GM23338 (cell line): Measurements from ENCODE around the gene SPATA31E1. TPM values are rescaled to one million over a fixed set of nuclear protein-coding genes. Genes with fewer than 3 reads are reported as not detected.
A peak's percentile ranks its signal among the peaks of the same experiment; 100 is the strongest.

Source experiments
- ATAC-seq: fragments of 200-7000 bp; cut with Tn5 transposase; 3 replicates; pipeline ENCODE4 v1.9.1; 2020
- DNase-seq: peaks from one replicate; pipeline ENCODE4 v3.0.0-alpha.2; 2015; ENCODE audit warnings: low spot score
- H2AFZ ChIP-seq: fragments of 200-600 bp; sonication (generic); 2 replicates; pipeline ENCODE4 v1.8.0; 2016; ENCODE audit warnings: antibody characterized with exemption, mild to moderate bottlenecking, moderate library complexity
- H3F3A ChIP-seq: fragments of 200-600 bp; sonication (generic); replicated peaks from 2 replicates; pipeline ENCODE4 v1.8.0; 2017; ENCODE audit warnings: antibody characterized with exemption, mixed run types, low read depth
- H3K27ac ChIP-seq: fragments of 200-600 bp; sonication (generic); 2 replicates; pipeline ENCODE4 v1.6.1; 2016; ENCODE audit warnings: low read depth
- H3K27me3 ChIP-seq: fragments of 200-600 bp; sonication (generic); 2 replicates; pipeline ENCODE4 v1.8.0; 2016; ENCODE audit warnings: mild to moderate bottlenecking, mixed run types, moderate library complexity; ENCODE audit not compliant: insufficient read depth
- H3K36me3 ChIP-seq: fragments of 200-600 bp; sonication (generic); 2 replicates; pipeline ENCODE4 v1.8.0; 2016; ENCODE audit warnings: mild to moderate bottlenecking; ENCODE audit not compliant: insufficient read depth
- H3K4me1 ChIP-seq: fragments of 200-600 bp; sonication (generic); 2 replicates; pipeline ENCODE4 v1.8.0; 2016; ENCODE audit warnings: mild to moderate bottlenecking, moderate library complexity; ENCODE audit not compliant: insufficient read depth
- H3K4me2 ChIP-seq: fragments of 200-600 bp; sonication (generic); 2 replicates; pipeline ENCODE4 v1.7.1; 2017; ENCODE audit warnings: mixed run types
- H3K4me3 ChIP-seq: fragments of 200-600 bp; sonication (generic); 2 replicates; pipeline ENCODE4 v1.6.1; 2016; ENCODE audit warnings: mixed run types
- H3K79me2 ChIP-seq: fragments of 200-600 bp; sonication (generic); replicated peaks from 2 replicates; pipeline ENCODE4 v1.8.0; 2017; ENCODE audit warnings: mild to moderate bottlenecking; ENCODE audit not compliant: insufficient read depth
- H3K9me2 ChIP-seq: fragments of 200-600 bp; sonication (generic); 2 replicates; pipeline ENCODE4 v1.8.0; 2017; ENCODE audit not compliant: insufficient read depth
- H4K20me1 ChIP-seq: fragments of 200-600 bp; sonication (generic); replicated peaks from 2 replicates; pipeline ENCODE4 v1.8.0; 2017; ENCODE audit warnings: mild to moderate bottlenecking; ENCODE audit not compliant: insufficient read depth
- H3K27ac Mint-ChIP-seq: 2 replicates; pipeline ENCODE4 v1.8.0; 2020; ENCODE audit warnings: inconsistent platforms, mild to moderate bottlenecking, moderate library complexity, mixed read lengths
- H3K27me3 Mint-ChIP-seq: 3 replicates; pipeline ENCODE4 v1.8.0; 2022; ENCODE audit warnings: low read depth, mild to moderate bottlenecking, moderate library complexity, mixed read lengths, inconsistent platforms; ENCODE audit not compliant: insufficient read depth, poor library complexity
- H3K36me3 Mint-ChIP-seq: 3 replicates; pipeline ENCODE4 v1.8.0; 2021; ENCODE audit warnings: low read depth, mild to moderate bottlenecking, inconsistent platforms, moderate library complexity, mixed read lengths
- H3K4me1 Mint-ChIP-seq: 3 replicates; pipeline ENCODE4 v1.8.0; 2020; ENCODE audit warnings: mild to moderate bottlenecking, inconsistent platforms, mixed read lengths
- H3K4me3 Mint-ChIP-seq: 3 replicates; pipeline ENCODE4 v1.8.0; 2021; ENCODE audit warnings: moderate library complexity, mild to moderate bottlenecking, inconsistent platforms, mixed read lengths
- H3K9me3 Mint-ChIP-seq: 3 replicates; pipeline ENCODE4 v1.8.0; 2020; ENCODE audit warnings: moderate library complexity, mild to moderate bottlenecking, inconsistent platforms, mixed read lengths
- POLR2AphosphoS5 ChIP-seq: IDR thresholded peaks from 2 replicates; pipeline ENCODE4 v1.6.1; 2016; ENCODE audit warnings: antibody characterized with exemption, low read depth
- ZNF114 ChIP-seq: fragments of 250-450 bp; sonication (Bioruptor Pico); IDR thresholded peaks from 2 replicates; pipeline ENCODE4 v1.5.0; 2020; ENCODE audit warnings: mild to moderate bottlenecking, moderate library complexity
- polyA plus RNA-seq: library from polyadenylated mRNA; unstranded; fragments of >200 nt; fragmentation: Nextera tagmentation; extraction: Ambion mirVana; gene quantifications from 2 replicates; pipeline ENCODE4 v1.2.1, GENCODE V29; 2016
- total RNA-seq: library from RNA; depleted of rRNA; stranded (reverse); fragments of >200 nt; shearing (Covaris generic); gene quantifications from 2 replicates; pipeline ENCODE4 v1.2.3, GENCODE V29; 2014
- TF ChIP-seq, protein P1 (sequence below), 2 experiments: fragments of 200-600 bp in 1 of 2; sonication (generic) in 1 of 2; conservative IDR thresholded peaks; 2 replicates each; pipeline versions ENCODE4 v1.5.1 to v1.6.1; 2016 to 2017; ENCODE audit warnings: antibody characterized with exemption in 2 of 2, low read depth in 2 of 2, mild to moderate bottlenecking in 2 of 2, moderate library complexity in 1 of 2

SPATA31E1 gene
- total and polyA plus RNA-seq, 2 experiments from 2014 or later = 0.05 TPM; not detected in 1

DNA sequence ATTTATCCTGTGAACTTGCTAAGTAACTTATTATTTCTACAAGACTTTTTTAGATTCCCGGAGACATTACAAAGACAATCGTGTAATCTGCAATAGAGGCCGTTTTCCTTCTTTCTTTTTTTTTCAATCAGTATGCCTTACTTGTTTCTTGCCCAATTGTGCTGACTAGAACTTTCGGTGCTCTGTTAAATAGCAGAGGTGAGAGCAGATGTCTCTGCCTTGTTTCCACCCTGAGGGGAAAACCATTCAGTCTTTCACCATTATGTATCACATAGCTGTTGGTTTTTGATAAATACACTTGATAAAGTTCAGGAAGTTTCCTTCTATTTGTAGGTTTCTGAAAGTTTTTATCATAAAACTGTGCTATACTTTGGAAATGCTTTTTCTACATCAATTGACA, 10.3 kb downstream of the SPATA31E1 start:
- H3K79me2 ChIP-seq = no peaks in the 10 kb centered on the region
- no peak overlapping the region for H2AFZ ChIP-seq
- Mint-ChIP-seq H3K4me1 (no peaks in the 10 kb centered on the region), H3K27me3 (peaks cover 3% of the 10 kb centered on the region), H3K4me3 (no peak overlapping the region), H3K9me3 (peaks cover 3% of the 10 kb centered on the region; the same call in 2 of the 3 replicates), H3K36me3 (no peaks in the 10 kb centered on the region), H3K27ac (no peak overlapping the region)
- TF ChIP-seq, protein P1, sequence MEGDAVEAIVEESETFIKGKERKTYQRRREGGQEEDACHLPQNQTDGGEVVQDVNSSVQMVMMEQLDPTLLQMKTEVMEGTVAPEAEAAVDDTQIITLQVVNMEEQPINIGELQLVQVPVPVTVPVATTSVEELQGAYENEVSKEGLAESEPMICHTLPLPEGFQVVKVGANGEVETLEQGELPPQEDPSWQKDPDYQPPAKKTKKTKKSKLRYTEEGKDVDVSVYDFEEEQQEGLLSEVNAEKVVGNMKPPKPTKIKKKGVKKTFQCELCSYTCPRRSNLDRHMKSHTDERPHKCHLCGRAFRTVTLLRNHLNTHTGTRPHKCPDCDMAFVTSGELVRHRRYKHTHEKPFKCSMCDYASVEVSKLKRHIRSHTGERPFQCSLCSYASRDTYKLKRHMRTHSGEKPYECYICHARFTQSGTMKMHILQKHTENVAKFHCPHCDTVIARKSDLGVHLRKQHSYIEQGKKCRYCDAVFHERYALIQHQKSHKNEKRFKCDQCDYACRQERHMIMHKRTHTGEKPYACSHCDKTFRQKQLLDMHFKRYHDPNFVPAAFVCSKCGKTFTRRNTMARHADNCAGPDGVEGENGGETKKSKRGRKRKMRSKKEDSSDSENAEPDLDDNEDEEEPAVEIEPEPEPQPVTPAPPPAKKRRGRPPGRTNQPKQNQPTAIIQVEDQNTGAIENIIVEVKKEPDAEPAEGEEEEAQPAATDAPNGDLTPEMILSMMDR (conservative IDR thresholded peaks at IDR 0.05; ENCODE audit: low read depth in 2 of 2) = no peak
- no peak for TF ChIP-seq ZNF114 (CRISPR knock-in tag)
- H3F3A ChIP-seq = no peaks in the 10 kb centered on the region
- no peaks in the 10 kb centered on the region for H3K27me3 ChIP-seq
- ATAC-seq (no peak), DNase-seq (no peak)
- no peaks in the 10 kb centered on the region for H4K20me1 ChIP-seq
- no peaks in the 10 kb centered on the region for H3K4me1 ChIP-seq
- no peaks in the 10 kb centered on the region for H3K36me3 ChIP-seq
- 0 out of 2 replicates have a peak, but pooled peaks cover 2% of the 10 kb centered on the region for H3K9me2 ChIP-seq
- H3K4me2 ChIP-seq = no peak overlapping the region
- no peak overlapping the region for H3K27ac ChIP-seq
- H3K4me3 ChIP-seq = no peak overlapping the region

DNA sequence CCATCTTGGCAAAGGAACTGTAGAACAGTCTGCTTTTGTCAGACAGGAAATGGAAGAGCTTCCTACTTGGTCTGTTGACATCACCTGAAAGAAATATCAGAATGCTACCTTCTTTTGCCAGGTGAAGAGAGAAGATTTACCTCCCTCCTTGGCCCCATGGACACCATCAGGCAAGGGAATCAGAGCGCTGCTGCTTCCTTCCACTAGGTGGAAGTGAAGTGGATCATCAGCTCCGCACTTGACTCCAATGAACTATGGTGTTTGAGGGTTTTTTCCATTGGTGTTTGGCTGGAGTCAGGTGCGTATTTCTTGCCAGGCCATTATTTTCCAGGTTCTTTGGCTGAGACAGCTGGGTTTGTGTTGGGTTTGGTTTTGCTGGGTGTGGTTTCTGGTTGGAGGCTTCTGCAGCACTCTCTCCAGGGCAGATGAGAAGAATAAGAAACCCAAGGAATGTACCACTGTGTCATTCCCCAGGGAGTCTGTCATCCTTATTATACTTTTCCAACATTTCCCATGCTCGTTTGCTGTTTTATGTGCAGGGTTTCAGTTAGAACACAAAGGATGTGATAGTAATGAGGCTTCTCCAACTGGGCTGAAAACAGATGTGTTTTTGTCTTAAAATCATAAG, 12.4 kb downstream of the SPATA31E1 start:
- DNase-seq = peak; percentile 58
- H3F3A ChIP-seq = no peaks in the 10 kb centered on the region
- Mint-ChIP-seq H3K27ac (no peak overlapping the region), H3K4me1 (no peaks in the 10 kb centered on the region), H3K9me3 (peaks cover 5% of the 10 kb centered on the region; the same call in 2 of the 3 replicates), H3K36me3 (no peaks in the 10 kb centered on the region), H3K4me3 (no peak overlapping the region), H3K27me3 (peaks cover 3% of the 10 kb centered on the region)
- H4K20me1 ChIP-seq = no peaks in the 10 kb centered on the region
- H3K4me3 ChIP-seq = no peak overlapping the region
- H2AFZ ChIP-seq = 0 out of 2 replicates have a peak overlapping the region, but pooled peaks have one; percentile 61
- H3K4me2 ChIP-seq = no peak overlapping the region
- peak; percentile 65 for ATAC-seq
- H3K36me3 ChIP-seq = no peaks in the 10 kb centered on the region
- H3K79me2 ChIP-seq = no peaks in the 10 kb centered on the region
- H3K4me1 ChIP-seq = no peaks in the 10 kb centered on the region
- no peak overlapping the region for H3K27ac ChIP-seq
- H3K27me3 ChIP-seq = no peaks in the 10 kb centered on the region
- TF ChIP-seq, protein P1 (conservative IDR thresholded peaks at IDR 0.05; ENCODE audit: low read depth in 2 of 2) = peak; percentile 48 to 50
- TF ChIP-seq POLR2AphosphoS5 = no peak
- H3K9me2 ChIP-seq = 0 out of 2 replicates have a peak, but pooled peaks cover 2% of the 10 kb centered on the region

- Histone ChIP-seq H3K27me3 (no peaks in the 10 kb centered on the region), H2AFZ (no peak overlapping the region), H3K9me2 (0 out of 2 replicates have a peak, but pooled peaks cover 2% of the 10 kb centered on the region), H3K4me1 (no peaks in the 10 kb centered on the region), H3K4me2 (no peak overlapping the region), H4K20me1 (no peaks in the 10 kb centered on the region), H3K79me2 (no peaks in the 10 kb centered on the region), H3K36me3 (no peaks in the 10 kb centered on the region), H3F3A (no peaks in the 10 kb centered on the region), H3K27ac (no peak overlapping the region), H3K4me3 (no peak overlapping the region)
- Mint-ChIP-seq H3K27ac (no peak overlapping the region), H3K9me3 (peaks cover 21% of the 10 kb centered on the region), H3K36me3 (peaks cover 4% of the 10 kb centered on the region; the same call in 2 of the 3 replicates), H3K27me3 (no peaks in the 10 kb centered on the region), H3K4me3 (no peak overlapping the region), H3K4me1 (no peaks in the 10 kb centered on the region)
- ATAC-seq = no peak
- no peak for TF ChIP-seq POLR2AphosphoS5
- DNase-seq = no peak
These were observed 14.2 kb downstream of the SPATA31E1 start for GRCh38 chr9:87896891-87897290.
